ENCODE results near the gene SLC7A10.

The SLC7A10 gene

DNA sequence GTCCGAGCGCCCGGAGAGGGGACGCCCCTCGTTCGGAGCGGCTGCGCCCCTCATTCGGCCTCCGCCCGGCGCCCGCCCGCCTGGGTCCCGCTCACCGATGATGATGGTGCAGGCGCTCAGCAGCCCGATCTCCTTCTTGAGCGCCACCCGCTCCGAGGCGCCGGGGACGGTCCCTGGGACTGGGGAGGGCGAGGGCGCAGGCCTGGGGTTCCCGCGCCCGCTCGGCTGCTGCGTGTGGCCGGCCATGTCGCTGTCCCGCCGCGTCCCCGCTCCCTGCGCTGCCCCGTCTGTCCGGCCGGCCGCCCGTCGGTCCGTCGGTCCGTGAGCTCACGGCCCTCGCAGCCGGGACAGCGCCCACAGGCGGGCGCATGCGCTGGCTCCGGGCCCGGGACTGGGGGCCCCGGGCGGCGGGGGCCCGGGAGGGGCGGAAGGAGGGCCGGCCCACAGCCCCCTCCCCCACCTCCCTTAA lies at the start of gene SLC7A10:
SLC7A10 (minus strand) TSS at position 393 of the 469 bp plus-strand sequence; CDS start at position 246, 147 bp downstream.
- no peak for FAIRE-seq

DNA sequence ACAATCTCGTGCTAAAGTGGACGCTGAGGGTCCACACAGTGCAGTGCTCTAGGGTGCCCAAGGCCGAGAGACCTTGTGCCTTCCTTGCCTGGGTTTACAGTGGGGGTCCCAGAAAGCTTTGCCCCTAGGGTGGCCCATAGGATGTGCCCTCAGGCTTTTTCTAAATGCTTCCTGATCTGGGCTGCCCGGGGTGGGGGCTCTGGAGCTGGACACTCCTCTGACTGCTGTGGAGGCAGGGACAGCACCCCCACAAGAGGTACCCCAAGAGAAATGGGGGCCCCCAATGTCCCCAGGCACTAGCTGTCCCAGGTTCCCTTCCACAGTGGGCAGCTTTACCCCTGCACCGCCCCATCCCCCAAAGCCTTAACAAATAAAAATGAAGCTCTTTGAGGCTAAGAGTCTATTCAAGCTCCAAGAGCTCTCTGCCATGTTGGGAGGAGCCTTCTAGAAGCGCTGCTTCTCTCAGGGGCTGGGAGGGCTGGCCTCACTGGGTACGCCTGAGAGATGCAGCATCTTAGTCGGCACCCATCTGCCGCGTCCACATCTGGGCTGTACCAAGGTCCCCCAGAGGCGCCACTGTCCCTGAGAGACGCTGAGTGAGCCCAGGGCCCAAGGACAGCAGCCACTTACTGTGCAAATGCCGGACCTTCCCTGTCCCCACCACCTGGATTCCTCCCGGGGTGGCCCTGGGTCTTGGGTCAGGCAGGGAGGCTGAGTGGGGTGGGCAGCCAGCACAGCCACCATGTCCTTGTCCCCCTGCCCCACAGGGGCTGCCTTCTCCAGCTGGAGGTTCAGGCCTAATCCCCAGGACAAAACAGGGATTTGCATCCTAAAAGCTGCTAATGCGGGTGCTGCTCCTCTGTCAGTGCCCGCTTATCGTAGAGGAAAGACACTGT lies 49.3 kb upstream of the SLC7A10 start:
- FAIRE-seq: no peak

DNA sequence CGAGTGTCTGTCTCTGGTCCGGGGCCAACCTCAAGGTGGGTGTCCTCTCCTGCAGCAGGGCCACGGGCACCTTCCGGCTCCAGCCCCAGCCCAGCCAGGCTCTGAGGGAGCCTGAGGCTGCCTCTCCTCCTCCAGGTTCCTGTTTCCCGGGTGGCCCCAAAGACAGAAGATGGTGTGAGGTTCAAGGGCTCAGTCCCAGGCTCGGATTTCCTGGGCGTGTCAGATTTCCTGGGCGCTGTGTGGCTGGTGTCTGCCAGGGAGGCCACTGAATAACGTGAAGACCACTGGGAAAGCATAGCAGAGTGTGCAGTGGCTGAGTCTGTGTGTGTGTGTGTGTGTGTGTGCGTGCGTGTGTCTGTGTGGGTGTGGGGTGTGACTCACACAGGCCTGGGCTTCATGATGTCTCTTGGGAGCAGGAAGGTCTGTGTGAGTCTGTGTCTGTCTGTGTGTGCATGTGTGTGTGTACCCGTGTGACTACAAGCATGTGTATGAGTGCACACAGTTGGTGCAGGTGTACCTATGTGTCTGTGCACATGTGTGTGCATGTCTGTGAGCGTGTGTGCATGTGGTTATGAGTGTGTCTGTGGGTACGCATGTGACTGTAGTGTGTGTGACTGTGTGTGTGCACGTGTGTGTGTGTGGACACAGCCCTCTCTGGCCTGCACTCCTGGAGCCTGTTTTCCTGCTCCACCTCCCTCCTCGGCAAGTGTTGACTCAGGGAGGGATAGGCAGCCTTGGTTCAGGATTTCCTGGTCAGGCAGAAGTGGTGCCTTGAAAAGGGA lies 48.4 kb upstream of the SLC7A10 start:
- no peak for FAIRE-seq

DNA sequence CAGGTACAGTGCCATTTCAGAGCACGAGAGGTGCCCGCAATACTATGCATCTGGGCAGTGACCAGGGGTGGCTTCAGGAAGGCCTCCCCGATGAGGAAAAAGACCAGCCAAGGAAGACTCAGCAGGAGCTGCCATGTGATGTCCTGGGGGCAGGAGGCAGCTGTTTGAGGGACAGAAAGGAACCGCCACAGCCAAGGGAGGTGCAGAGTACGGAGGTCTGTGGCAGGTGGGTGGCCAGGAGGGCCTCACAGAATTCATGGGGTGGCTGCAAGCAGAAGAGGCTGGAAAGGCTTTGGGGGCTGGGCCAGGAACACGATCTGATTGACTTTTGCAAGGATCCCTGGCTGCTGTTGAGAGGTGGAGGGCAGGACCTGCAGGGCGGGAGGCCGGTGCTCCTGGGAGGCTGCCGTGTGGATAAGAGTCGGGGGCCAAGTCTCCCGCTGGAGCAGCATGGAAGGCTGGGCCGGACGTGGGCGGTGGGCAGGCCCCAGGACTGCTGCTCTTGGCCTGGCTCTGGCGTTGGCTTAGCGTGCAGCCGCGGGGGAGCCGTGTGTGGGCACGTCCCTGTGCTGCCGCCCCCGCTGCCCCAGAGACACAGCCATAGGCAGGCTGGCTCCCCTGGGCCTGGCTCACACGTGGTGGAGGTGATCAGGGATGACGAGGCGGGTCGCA lies 47.6 kb upstream of the SLC7A10 start:
- no peak for FAIRE-seq

DNA sequence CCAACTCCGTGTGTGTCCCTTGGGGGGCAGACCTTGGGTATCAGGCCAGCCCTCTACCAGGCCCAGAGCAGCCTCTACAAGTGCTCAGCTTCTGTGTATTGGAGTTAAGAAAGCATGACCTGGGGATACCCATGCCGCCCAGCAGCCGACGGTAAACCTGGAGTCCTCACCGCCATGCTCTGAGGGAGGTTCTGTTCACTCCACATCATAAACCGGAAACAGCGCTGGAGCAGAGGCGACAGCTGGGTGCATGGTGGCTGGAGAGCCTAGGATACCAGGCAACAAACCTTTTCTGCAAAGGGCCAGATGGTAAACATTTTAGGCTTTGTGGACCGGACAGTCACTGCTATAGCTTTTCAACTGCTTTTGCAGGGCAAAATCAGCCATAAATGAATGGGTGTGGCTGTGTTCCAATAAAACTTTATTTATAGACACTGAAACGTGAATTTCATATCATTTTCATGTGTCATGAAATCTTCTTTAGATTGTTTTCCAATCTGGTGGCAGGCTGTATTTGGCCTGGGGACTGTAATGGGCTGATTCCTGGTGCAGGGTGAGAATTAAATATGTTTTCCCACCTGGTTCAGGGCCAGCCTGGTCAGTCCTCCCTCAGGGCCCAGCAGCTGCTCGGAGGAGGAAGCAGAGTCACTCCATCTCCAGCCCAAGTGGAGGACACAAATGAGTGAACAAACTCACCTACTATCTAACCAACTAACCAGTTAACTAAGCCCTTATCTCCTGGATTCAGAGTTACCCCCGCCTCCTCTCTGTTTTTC lies 45.8 kb upstream of the SLC7A10 start:
- FAIRE-seq: no peak

DNA sequence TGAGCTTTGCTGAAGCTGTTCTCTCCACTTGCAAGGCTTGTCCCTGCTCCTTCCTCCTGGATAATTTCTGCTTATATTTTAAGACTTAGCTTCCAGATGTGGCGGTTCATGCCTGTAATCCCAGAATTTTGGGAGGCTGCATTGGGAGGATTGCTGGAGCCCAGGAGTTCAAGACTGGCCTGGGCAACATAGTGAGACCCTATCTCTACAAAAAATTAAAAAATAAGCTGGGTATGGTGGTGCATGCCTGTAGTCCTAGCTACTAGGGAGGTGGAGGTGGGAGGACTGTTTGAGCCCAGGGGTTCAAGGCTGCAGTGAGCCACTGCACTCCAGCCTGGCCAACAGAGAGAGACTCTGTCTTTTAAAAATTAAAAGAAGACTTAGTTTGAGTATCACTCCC lies 45.1 kb upstream of the SLC7A10 start:
- no peak for FAIRE-seq

DNA sequence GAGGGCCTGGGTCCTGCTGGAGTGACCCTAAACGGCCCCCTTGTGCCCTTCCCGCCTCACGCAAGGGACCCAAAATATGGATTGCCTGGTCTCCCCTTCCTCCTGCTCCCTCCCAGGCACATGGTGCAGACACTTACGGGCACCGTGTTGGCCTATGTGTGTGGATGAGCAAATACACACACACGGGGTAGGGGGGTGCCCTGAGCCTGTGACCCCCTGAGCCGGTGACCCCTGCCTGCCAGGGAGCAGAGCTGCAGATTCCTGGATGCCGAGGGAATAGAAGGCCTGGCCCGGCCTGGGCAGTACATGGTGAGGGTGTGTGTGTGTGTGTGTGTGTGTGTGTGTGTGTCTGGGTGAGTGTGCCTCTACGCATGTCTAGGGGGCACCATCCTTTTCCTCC lies 43.4 kb upstream of the SLC7A10 start:
- no peak for FAIRE-seq

DNA sequence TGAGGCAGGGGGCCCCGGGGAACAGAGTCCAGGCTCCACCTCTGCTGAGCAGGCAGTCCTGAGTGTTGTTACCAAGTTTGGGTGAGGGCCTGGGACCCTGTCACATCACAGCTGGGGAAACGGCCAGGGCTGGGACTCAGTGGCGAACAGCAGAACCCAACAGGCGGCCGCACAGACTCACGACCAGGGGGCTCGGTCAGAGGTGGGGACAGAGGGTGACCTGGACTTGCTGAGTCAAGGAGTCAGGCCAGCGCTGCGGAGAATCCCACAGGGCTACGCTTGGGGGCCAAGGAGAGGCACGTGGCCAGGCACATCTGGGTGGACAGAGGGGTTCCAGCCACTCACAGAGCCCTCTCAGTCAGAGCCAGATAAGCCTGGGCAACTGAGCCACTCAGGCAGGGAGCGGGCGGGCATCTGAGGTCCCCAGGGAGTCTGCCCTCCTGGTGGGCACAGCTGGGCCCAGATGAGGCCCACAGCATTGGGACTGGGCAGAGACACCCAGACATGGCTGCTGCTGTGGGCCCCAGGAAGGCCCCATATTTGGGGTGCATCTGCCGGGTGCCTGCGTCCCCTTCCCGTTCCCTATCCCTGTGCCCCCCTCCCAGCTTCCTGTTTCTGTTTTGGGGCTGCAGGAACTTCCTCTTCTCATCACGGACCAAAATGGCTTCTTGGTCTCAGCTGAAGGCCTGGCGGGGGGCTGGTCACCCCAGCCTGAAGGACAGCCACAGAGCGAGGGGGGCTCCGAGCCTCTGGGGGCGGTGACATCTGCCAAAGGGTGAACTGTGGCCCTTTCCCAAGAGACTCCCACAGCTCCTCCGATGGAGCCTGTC lies 42.7 kb upstream of the SLC7A10 start:
- FAIRE-seq: no peak

DNA sequence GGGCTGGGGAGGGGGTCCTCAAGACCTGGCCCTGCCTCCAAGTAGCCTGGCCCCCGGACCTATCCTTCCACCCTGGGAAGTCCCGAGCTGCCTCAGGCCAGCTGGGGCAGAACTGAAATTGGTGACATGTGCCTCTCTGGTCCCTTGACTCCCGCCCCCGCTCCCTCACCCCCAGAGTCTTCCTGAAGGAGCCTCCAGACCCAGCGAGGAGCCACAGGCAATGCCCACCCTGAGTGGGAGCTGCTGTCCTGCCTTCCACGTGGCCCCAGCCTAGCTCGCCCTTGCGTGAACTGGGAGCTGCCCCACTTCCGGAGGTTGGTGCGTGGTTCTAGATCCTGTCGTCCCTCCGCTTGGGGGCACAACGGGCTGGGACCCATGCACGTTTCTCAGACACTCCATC lies 42.1 kb upstream of the SLC7A10 start:
- no peak for FAIRE-seq

DNA sequence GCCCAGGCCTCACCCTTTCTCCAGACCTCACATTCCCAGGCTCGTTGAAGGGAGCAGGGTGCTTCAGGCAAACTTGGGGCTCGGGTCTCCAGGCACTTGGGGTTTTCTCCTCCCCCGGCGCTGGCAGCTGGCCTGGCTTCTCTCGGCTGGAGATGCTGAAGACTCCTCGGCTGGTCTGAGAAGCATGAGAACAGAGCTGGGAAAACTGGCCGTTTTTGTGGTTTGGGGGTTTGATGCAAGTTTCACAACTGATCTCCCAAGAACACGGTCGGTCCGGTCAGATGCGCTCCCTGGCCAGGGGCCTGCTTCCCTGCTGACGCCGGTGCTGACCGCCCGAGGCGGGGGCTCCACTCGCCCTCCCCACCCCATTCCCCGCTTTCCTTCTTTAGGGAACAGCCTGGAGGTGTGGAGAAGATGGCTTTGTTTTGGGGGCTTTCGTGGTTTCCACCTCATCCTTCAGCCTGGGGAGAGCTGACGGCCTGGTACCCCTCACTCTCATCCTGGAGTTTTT lies 41.4 kb upstream of the SLC7A10 start:
- FAIRE-seq: no peak

DNA sequence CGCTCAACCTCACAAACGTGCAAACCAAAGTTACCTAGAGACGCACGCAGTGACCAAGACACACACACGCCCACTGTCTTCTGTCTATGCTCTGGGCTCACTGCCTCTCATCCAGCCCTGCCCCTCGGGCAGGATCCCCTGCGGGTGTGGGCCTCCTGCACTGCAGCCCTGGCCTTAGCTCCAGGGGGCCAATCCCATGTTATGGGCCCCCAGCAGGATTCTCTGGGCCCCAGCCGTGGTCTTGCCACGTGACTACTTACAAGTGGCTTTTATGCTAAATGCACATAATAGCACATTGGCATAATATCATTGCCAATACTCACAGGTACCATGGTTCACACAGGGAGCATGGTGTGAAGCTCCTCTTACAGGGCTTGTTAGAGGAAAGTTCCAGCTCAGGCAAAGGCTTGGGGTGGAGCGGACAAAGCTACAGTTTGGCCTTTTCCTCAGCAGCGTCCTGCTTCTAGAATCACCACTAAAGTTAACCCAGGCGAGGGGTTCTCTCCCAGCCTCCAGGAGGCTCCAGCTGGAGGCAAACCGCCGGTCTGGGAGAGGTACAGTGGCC lies 39.3 kb upstream of the SLC7A10 start:
- no peak for FAIRE-seq

DNA sequence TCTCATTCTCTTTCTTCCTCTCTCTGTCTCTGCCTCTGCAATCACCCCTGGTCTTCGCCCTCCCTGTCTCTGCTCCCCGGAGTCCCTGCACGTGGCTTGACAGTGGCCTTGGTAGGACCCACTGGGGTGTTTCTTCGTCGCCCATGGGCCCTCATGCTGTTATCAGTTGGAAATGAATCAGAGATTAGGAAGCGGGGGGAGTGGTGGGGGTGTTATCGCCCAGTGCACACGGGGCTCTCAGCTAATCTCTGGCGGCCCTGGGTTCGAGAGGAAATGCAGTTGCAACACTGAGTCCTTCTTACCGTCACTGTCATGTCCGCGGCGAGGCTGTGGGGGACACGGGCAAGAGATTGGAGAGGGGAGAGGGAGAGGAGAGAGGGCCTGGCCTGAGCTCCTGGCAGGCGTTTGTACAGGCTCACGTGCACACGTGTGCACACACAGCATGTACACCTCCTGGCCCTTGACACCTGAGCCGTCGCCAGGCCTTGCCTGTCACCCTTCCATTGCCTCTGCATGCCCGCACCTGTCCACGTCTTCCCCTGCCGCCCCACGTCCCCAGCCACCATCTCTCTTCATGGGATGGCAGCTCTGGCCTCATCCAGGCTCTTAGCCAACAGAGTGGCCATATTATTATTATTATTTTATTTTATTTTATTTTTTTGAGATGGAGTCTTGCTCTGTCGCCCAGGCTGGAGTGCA lies 37.8 kb upstream of the SLC7A10 start:
- no peak for FAIRE-seq

DNA sequence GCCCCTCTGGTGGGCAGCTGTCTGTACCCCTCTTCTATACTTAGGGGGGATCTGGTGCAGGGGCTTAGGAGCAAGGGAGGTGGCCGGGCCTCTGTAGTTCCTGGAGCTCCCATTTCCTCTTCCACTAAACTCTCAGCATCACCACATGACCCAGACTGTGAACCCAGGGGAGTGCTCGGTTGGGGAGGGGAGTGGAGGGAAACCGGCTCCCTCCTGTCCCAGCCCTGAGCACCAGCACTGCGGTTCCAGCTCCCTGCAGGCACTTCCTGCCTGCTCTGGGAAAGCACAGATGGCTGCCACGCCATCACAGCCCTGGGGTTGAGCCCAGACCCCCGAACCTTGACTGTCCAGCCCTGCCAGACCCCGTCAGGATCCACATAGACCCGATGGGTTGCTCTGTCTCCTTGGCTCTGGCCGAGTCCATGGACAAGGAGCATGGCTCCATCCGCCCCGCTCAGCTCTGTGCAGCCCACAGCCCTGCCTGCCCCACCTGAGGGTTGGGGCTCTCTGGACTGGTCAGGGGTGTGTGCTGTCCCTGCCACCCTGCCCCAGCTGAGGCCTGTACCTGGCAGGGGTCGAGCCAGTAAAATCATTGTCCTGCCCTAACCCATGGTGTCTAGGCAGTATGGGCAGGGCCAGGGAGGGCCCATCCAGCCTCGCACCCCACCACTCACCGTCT lies 36.0 kb upstream of the SLC7A10 start:
- FAIRE-seq: no peak

DNA sequence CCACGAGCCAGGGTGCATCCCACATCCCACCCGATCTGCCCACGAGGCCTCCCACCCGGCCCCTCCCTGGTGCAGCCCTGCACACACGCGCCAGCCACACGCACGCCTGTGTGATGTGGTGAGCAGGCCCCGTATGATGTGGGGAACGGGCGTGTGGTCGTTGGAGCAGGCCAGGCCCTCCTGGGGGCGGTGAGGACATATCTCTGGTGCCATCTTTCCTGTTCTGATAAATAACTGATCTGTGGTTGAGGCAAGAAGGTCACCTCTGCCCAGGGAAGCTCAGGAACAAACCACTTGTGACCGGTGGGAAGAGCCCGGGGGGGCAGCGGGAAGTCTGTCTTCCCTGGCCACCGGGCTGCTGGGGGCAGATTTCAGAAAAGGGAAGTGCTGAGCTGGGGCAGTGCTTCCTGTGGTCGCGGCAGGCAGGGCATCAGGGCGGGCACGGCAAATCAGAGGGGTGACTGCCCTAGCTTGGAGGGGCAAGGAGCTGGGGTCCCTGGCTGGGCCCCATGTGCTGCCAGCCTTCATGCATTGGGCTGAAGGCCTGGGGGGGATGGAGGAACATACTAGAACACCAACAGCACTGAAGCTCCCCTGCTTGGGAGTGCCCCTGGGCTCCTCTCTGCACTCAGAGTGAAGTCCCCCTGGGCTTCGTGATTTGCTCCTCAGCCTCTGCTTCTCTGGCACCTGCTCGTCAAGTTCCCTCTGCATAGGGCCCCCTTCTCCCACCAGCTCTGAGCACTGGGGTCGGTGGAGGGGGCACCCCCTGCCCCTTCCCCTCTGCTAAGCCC lies 35.2 kb upstream of the SLC7A10 start:
- no peak for FAIRE-seq

DNA sequence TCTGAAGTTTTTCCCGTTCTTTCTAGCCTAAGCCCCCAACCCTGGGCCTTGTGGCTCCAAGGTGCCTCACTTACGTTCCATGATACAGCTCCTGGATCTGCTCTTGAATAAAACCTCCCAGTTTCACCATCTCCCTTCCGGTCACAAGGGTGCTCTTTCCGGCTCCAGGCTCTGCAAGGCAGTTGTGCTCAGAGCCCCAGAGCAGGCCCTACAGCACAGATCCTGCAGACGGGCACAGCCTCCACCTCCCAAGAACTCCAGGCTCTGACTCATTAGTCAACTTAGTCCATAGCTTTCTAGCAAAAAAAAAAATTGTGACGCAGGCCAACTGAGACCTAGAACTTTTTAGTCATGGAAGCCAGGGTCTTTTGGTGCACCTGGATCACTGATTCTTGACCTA lies 33.9 kb upstream of the SLC7A10 start:
- no peak for FAIRE-seq

DNA sequence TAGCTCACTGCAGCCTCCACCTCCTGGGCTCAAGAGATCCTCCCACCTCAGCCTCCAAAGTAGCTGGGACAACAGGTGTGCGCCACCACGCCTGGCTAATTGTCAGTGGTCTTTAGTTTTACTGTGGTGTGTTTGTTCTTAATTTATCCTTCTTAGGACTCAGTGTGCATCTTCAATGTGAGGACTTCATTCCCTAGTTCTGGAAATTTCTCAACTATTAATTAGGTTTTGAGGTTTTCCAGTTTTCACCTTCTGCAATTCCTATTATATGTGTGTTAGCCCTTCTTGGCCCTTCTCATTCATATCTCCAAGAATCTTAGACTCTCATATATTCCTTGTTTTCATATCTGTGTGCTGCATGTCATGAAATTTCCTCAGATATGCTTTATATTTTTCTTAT lies 32.2 kb upstream of the SLC7A10 start:
- no peak for FAIRE-seq

DNA sequence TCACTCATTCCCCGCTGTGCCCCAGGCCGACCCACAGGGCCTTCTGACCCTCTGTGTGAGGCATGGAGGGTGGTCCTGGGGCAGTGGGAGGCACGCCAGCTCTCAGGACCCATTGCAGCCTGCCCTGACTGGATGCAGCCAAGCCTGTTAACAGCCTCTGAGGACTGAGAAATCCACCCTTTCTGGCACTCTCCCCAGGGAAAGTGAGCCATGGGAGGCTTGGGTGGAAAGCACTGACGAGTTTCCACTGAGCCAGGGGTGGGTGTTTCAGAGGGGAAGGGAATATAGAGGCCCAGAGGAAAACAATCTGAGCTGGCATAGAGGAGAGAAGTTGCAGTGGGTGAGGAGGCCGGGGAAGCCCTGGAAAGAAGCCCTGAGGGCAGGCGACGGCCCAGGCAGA lies 30.6 kb upstream of the SLC7A10 start:
- FAIRE-seq: no peak

DNA sequence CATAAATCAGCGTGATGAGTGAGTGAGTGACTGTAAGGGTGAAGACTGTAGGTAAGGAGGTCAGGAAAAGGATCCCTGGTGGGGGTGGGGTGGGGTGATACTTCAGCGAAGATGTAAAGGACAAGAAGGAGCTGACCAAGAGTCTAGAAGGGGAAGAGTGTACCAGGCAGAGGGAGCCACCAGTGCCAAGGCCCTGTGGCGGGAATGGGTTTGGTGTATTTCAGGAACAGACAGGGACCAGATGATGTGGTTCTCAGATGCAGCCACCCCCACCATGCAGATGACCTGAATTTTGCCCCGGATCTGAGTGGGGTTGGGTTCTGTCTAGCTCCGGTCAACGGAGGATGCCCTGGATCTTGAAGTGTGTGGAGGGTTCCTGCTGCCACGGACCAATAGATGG lies 30.1 kb upstream of the SLC7A10 start:
- no peak for FAIRE-seq

Data from endometrium (tissue), 2 donors.